H1 (cell line): ENCODE data around the gene ZC3H7B. TPM values are rescaled to one million over a fixed set of nuclear protein-coding genes. Genes with fewer than 3 reads are reported as not detected.
A peak's percentile ranks its signal among the peaks of the same experiment; 100 is the strongest.

Experiments used
- CTCF ChIA-PET: fragments of 300-600 bp; sonication (Branson Sonifier 250); formaldehyde crosslinking; loops from one replicate; lab custom pipeline; 2021; ENCODE audit not compliant: partially characterized antibody; lab: Charles Lee
- POLR2A ChIA-PET: fragments of 300-600 bp; sonication (Branson Sonifier 250); formaldehyde crosslinking; loops from one replicate; lab custom pipeline; 2021; ENCODE audit warnings: inconsistent platforms; ENCODE audit not compliant: partially characterized antibody; lab: Charles Lee
- DNase-seq, 2 experiments: peaks; one replicate each; pipeline versions ENCODE4 v3.0.0 to v3.0.0-alpha.2; 2010 to 2022; ENCODE audit warnings: low spot score in 2 of 2, low read depth in 1 of 2, mixed read lengths in 1 of 2
- FAIRE-seq: peaks from 2 replicates; lab custom pipeline; 2011; peaks lifted over from hg19 to GRCh38; lab: Jason Lieb, UNC
- H2AFZ ChIP-seq: 2 replicates; pipeline ENCODE4 v1.8.1; 2012; ENCODE audit warnings: low read length, inconsistent platforms
- H2AK5ac ChIP-seq: 2 replicates; pipeline ENCODE4 v1.6.1; 2013; ENCODE audit warnings: low read depth, low read length
- H2BK120ac ChIP-seq: replicated peaks from 2 replicates; pipeline ENCODE3; 2013; ENCODE audit warnings: low read depth, low read length, inconsistent platforms
- H2BK12ac ChIP-seq: 2 replicates; pipeline ENCODE4 v1.6.1; 2013; ENCODE audit warnings: low read depth, low read length
- H2BK15ac ChIP-seq: 2 replicates; pipeline ENCODE4 v1.6.1; 2013; ENCODE audit warnings: low read length
- H2BK20ac ChIP-seq: 2 replicates; pipeline ENCODE4 v1.6.1; 2013; ENCODE audit warnings: low read length
- H2BK5ac ChIP-seq: 2 replicates; pipeline ENCODE4 v1.6.1; 2013; ENCODE audit warnings: low read depth, low read length
- H3K14ac ChIP-seq: 2 replicates; pipeline ENCODE4 v1.6.1; 2013; ENCODE audit warnings: inconsistent platforms; ENCODE audit not compliant: insufficient read length
- H3K18ac ChIP-seq: 2 replicates; pipeline ENCODE4 v1.6.1; 2013; ENCODE audit warnings: low read length; ENCODE audit errors: extremely low read depth
- H3K23ac ChIP-seq: 2 replicates; pipeline ENCODE4 v1.6.1; 2013; ENCODE audit warnings: inconsistent platforms; ENCODE audit not compliant: insufficient read length
- H3K23me2 ChIP-seq: 2 replicates; pipeline ENCODE4 v1.6.1; 2013; ENCODE audit warnings: low read depth, low read length
- H3K27ac ChIP-seq: 2 replicates; pipeline ENCODE4 v1.6.1; 2011; ENCODE audit warnings: low read depth, low read length, inconsistent platforms
- H3K27me3 ChIP-seq, 4 experiments: replicated peaks in 1 of 4; 1 replicate in 1 of 4; 2 replicates in 3 of 4; pipeline versions ENCODE4 v1.6.1 to v1.8.1; 2011 to 2013; ENCODE audit warnings: low read length in 3 of 4, mild to moderate bottlenecking in 3 of 4, inconsistent platforms in 2 of 4, mixed read lengths in 2 of 4, moderate library complexity in 1 of 4; ENCODE audit not compliant: control insufficient read depth in 3 of 4, insufficient read depth in 3 of 4; ENCODE audit errors: extremely low read depth in 1 of 4
- H3K36me3 ChIP-seq, 4 experiments: 2 replicates each; pipeline versions ENCODE4 v1.6.1 to v1.8.1; 2011 to 2013; ENCODE audit warnings: mild to moderate bottlenecking in 4 of 4, low read length in 3 of 4, moderate library complexity in 2 of 4, control low read depth in 1 of 4, inconsistent platforms in 1 of 4; ENCODE audit not compliant: insufficient read depth in 4 of 4, control insufficient read depth in 2 of 4
- H3K4ac ChIP-seq: replicated peaks from 2 replicates; pipeline ENCODE3; 2013; ENCODE audit warnings: low read length, low read depth, mixed read lengths, inconsistent platforms; ENCODE audit not compliant: insufficient read length
- H3K4me1 ChIP-seq, 4 experiments: replicated peaks in 1 of 4; 1 replicate in 1 of 4; 2 replicates in 3 of 4; pipeline versions ENCODE4 v1.6.1 to v1.8.1; 2011 to 2013; ENCODE audit warnings: low read length in 3 of 4, inconsistent platforms in 2 of 4, mixed read lengths in 1 of 4; ENCODE audit not compliant: insufficient read depth in 4 of 4, control insufficient read depth in 3 of 4
- H3K4me2 ChIP-seq, 2 experiments: 2 replicates each; pipeline versions ENCODE4 v1.6.1 to v1.8.1; 2011 to 2013; ENCODE audit warnings: low read depth in 2 of 2, low read length in 2 of 2, control low read depth in 1 of 2, inconsistent platforms in 1 of 2, mild to moderate bottlenecking in 1 of 2; ENCODE audit not compliant: insufficient read depth in 1 of 2
- H3K4me3 ChIP-seq, 4 experiments: fragments of 200-600, 300-600 bp in 1 of 4; sonication (generic), shearing (Covaris generic), sonication (Bioruptor Twin) in 1 of 4; 2 replicates each; pipeline versions ENCODE4 v1.5.1 to v1.8.1; 2011 to 2016; ENCODE audit warnings: low read length in 4 of 4, low read depth in 3 of 4, control low read depth in 2 of 4, inconsistent platforms in 2 of 4, mild to moderate bottlenecking in 2 of 4, mixed read lengths in 1 of 4, moderate library complexity in 1 of 4; ENCODE audit not compliant: insufficient read depth in 2 of 4; ENCODE audit errors: extremely low read depth in 1 of 4
- H3K56ac ChIP-seq: replicated peaks from 2 replicates; pipeline ENCODE3; 2013; ENCODE audit warnings: low read depth, mild to moderate bottlenecking, mixed read lengths, low read length, inconsistent platforms; ENCODE audit not compliant: insufficient read length
- H3K79me1 ChIP-seq: 2 replicates; pipeline ENCODE4 v1.6.1; 2013; ENCODE audit warnings: low read depth, low read length, control low read depth
- H3K79me2 ChIP-seq, 2 experiments: 2 replicates each; pipeline versions ENCODE4 v1.6.1 to v1.8.1; 2012 to 2013; ENCODE audit warnings: low read length in 2 of 2, mild to moderate bottlenecking in 2 of 2, inconsistent platforms in 1 of 2; ENCODE audit not compliant: insufficient read depth in 2 of 2, control insufficient read depth in 1 of 2
- H3K9ac ChIP-seq, 4 experiments: replicated peaks in 1 of 4; 1 replicate in 1 of 4; 2 replicates in 3 of 4; pipeline versions ENCODE4 v1.6.1 to v1.8.1; 2011 to 2013; ENCODE audit warnings: low read depth in 3 of 4, low read length in 3 of 4, control low read depth in 2 of 4, mild to moderate bottlenecking in 2 of 4, moderate library complexity in 2 of 4, inconsistent platforms in 1 of 4; ENCODE audit errors: extremely low read depth in 1 of 4
- H3K9me3 ChIP-seq, 2 experiments: 2 replicates each; pipeline versions ENCODE4 v1.6.1 to v1.8.1; 2012 to 2013; ENCODE audit warnings: mild to moderate bottlenecking in 2 of 2, moderate library complexity in 2 of 2, control low read depth in 1 of 2, inconsistent platforms in 1 of 2, low read depth in 1 of 2, low read length in 1 of 2, mixed read lengths in 1 of 2; ENCODE audit not compliant: insufficient read depth in 2 of 2
- H4K20me1 ChIP-seq, 2 experiments: replicated peaks in 1 of 2; 2 replicates each; pipeline versions ENCODE3 to v1.8.1; 2011 to 2013; ENCODE audit warnings: inconsistent platforms in 2 of 2, low read length in 2 of 2, mild to moderate bottlenecking in 1 of 2; ENCODE audit not compliant: insufficient read depth in 2 of 2, control insufficient read depth in 1 of 2
- H4K5ac ChIP-seq: 2 replicates; pipeline ENCODE4 v1.6.1; 2013; ENCODE audit warnings: low read length, low read depth, mixed read lengths, inconsistent platforms; ENCODE audit not compliant: insufficient read length
- H4K8ac ChIP-seq: 2 replicates; pipeline ENCODE4 v1.8.0; 2013; ENCODE audit warnings: mild to moderate bottlenecking, moderate library complexity, low read length, inconsistent platforms; ENCODE audit not compliant: insufficient read depth; ENCODE audit errors: extremely low read depth
- H4K91ac ChIP-seq: replicated peaks from 2 replicates; pipeline ENCODE3; 2013; ENCODE audit warnings: low read length, mixed read lengths, inconsistent platforms; ENCODE audit not compliant: insufficient read length
- BCL11A ChIP-seq, 2 experiments: IDR thresholded peaks; one replicate each; pipeline ENCODE4 v1.6.1; 2011; ENCODE audit warnings: low read depth in 2 of 2, low read length in 2 of 2, mild to moderate bottlenecking in 2 of 2
- CBX5 ChIP-seq: fragments of 300-800, 300-1000 bp; sonication (generic); IDR thresholded peaks from 2 replicates; pipeline ENCODE4 v1.7.1; 2016; ENCODE audit warnings: antibody characterized with exemption, low read length, low read depth
- CHD2 ChIP-seq: IDR thresholded peaks from 2 replicates; pipeline ENCODE4 v1.6.1; 2012; ENCODE audit warnings: low read length, improper control_type of control experiment
- CTBP2 ChIP-seq: IDR thresholded peaks from 2 replicates; pipeline ENCODE4 v1.7.0; 2011; ENCODE audit warnings: borderline replicate concordance, mild to moderate bottlenecking, moderate library complexity, mixed read lengths, low read length; ENCODE audit not compliant: insufficient read depth, insufficient read length
- GABPA ChIP-seq: IDR thresholded peaks from 2 replicates; pipeline ENCODE4 v1.6.1; 2011; ENCODE audit warnings: mild to moderate bottlenecking, low read length, moderate library complexity, borderline replicate concordance; ENCODE audit not compliant: insufficient read depth
- GTF2F1 ChIP-seq: IDR thresholded peaks from 2 replicates; pipeline ENCODE4 v1.6.1; 2012; ENCODE audit warnings: low read depth, low read length, improper control_type of control experiment, borderline replicate concordance
- HDAC2 ChIP-seq, 2 experiments: fragments of 300-600 bp in 1 of 2; sonication (generic) in 1 of 2; IDR thresholded peaks; 2 replicates each; pipeline ENCODE4 v1.6.1; 2011 to 2012; ENCODE audit warnings: low read depth in 2 of 2, low read length in 2 of 2, mild to moderate bottlenecking in 2 of 2, moderate library complexity in 2 of 2, borderline replicate concordance in 1 of 2, inconsistent platforms in 1 of 2
- MAFK ChIP-seq: IDR thresholded peaks from 2 replicates; pipeline ENCODE4 v1.6.1; 2012; ENCODE audit warnings: low read depth, mild to moderate bottlenecking, improper control_type of control experiment, low read length
- NANOG ChIP-seq: IDR thresholded peaks from 2 replicates; pipeline ENCODE4 v1.6.1; 2011; ENCODE audit warnings: low read length, low read depth, mild to moderate bottlenecking, inconsistent platforms; ENCODE audit not compliant: insufficient read depth, poor library complexity, severe bottlenecking
- POLR2A ChIP-seq, 2 experiments: IDR thresholded peaks; 1 replicate in 1 of 2; 2 replicates in 1 of 2; pipeline ENCODE4 v1.6.1; 2011; ENCODE audit warnings: low read depth in 2 of 2, low read length in 2 of 2, mild to moderate bottlenecking in 2 of 2; ENCODE audit errors: control extremely low read depth in 1 of 2
- RBBP5 ChIP-seq: IDR thresholded peaks from 2 replicates; pipeline ENCODE4 v1.7.1; 2012; ENCODE audit warnings: low read depth, mild to moderate bottlenecking, inconsistent platforms, low read length, moderate library complexity, borderline replicate concordance
- SIX5 ChIP-seq: IDR thresholded peaks from 2 replicates; pipeline ENCODE4 v1.6.1; 2011; ENCODE audit warnings: mild to moderate bottlenecking, low read depth, low read length
- TCF12 ChIP-seq: IDR thresholded peaks from 2 replicates; pipeline ENCODE4 v1.6.1; 2011; ENCODE audit warnings: low read depth, mild to moderate bottlenecking, low read length
- ZNF274 ChIP-seq: IDR thresholded peaks from 2 replicates; pipeline ENCODE4 v1.7.0; 2012; ENCODE audit warnings: low read length, borderline replicate concordance; ENCODE audit errors: extremely low read depth
- WGBS, 2 experiments: shearing (Covaris generic) in 1 of 2; methylation state at CpG; one replicate each; pipeline versions ENCODE4 v1.1.6 to v1.1.7; 2013 to 2015; ENCODE audit warnings: low lambda C conversion rate in 2 of 2, mixed read lengths in 2 of 2, inconsistent platforms in 1 of 2, low coverage in 1 of 2, missing lambda C conversion rate in 1 of 2; ENCODE audit not compliant: insufficient replicate concordance in 2 of 2, insufficient coverage in 1 of 2, insufficient read length in 1 of 2; ENCODE audit errors: extremely low coverage in 1 of 2, missing lambda C conversion rate in 1 of 2; 5-methylcytosine and 5-hydroxymethylcytosine counted together
- polyA plus RNA-seq, 7 experiments: library from polyadenylated mRNA; depleted of rRNA in 3 of 7; stranded (reverse) in 5 of 7; unstranded in 2 of 7; fragments of >200 nt in 5 of 7; fragments of 200-250 nt in 2 of 7; gene quantifications; 1 replicate in 5 of 7; 2 replicates in 1 of 7; 4 replicates in 1 of 7; pipeline versions ENCODE4 v1.2.1 to v1.2.3, GENCODE V29; 2011 to 2013; ENCODE audit warnings: missing spikeins in 2 of 7, mixed read lengths in 2 of 7
- total RNA-seq: library from RNA; stranded (reverse); fragmentation: NEBNext Ultra II Directional; extraction: Animal tissue kit (Norgen Biotek cat#: 25700); gene quantifications from 2 replicates; pipeline ENCODE4 v1.2.1, GENCODE V29; 2021

Gene ZC3H7B
- total and polyA plus RNA-seq, 2 of the 8 experiments (the other 6 are each of a cell fraction or from before 2014, with no cell fraction given) = 35.5 to 78.6 TPM

- H3K9ac ChIP-seq = no peak overlapping the region
- H2AFZ ChIP-seq = no peak overlapping the region
- H3K4me2 ChIP-seq = no peak overlapping the region
- peaks cover 27 to 89% (median 47%) of the 10 kb centered on the region in 4 experiments for H3K36me3 ChIP-seq
- H3K23me2 ChIP-seq = no peaks in the 10 kb centered on the region
- peaks cover 10% of the 10 kb centered on the region; the same call in 1 of the 2 replicates for H3K79me1 ChIP-seq
- H4K20me1 ChIP-seq = peaks cover 4 to 16% of the 10 kb centered on the region in 2 experiments
- peaks cover 0 to 5% (median 0%) of the 10 kb centered on the region in 4 experiments; a peak in 2 of 7 replicates for H3K4me1 ChIP-seq
- no peak overlapping the region for H3K18ac ChIP-seq
- H3K9me3 ChIP-seq = no peaks in the 10 kb centered on the region
- DNase-seq (no peak), FAIRE-seq (no peak)
- H3K56ac ChIP-seq = no peak overlapping the region
- H3K79me2 ChIP-seq = peaks cover 2 to 38% of the 10 kb centered on the region in 2 experiments; a peak in 3 of 4 replicates
- H3K4me3 ChIP-seq = no peak overlapping the region
- H2BK15ac ChIP-seq = no peak overlapping the region
- no peak overlapping the region for H2BK120ac ChIP-seq
- H4K8ac ChIP-seq = no peak overlapping the region
- WGBS, 2 experiments = 95% methylated on average over 3 of the region's 3 CpGs; no CpG with 5 or more reads in 1 of the 2 experiments
- no peak overlapping the region for H3K23ac ChIP-seq
- no peak overlapping the region for H3K14ac ChIP-seq
- peak overlapping the region; percentile 48; the same call in 1 of the 2 replicates for H2BK5ac ChIP-seq
- H3K27ac ChIP-seq = no peak overlapping the region; the same call in 1 of the 2 replicates
- H2BK20ac ChIP-seq = no peak overlapping the region
- POLR2A ChIA-PET = interaction anchor here (1.0 to 3.2 kb wide), 5 partner anchors 8 to 134 kb away, joined by 3 to 24 read pairs (median 3); no protein-coding TSS in a partner anchor
- H4K5ac ChIP-seq = no peak overlapping the region
- no peak overlapping the region for H2AK5ac ChIP-seq
- H4K91ac ChIP-seq = no peak overlapping the region
- no peak overlapping the region for H2BK12ac ChIP-seq
- CTCF ChIA-PET = interaction anchor here (1.2 kb wide), 1 partner anchor 21 kb away, joined by 3 read pairs; no protein-coding TSS in a partner anchor
- no peak overlapping the region for H3K4ac ChIP-seq
- H3K27me3 ChIP-seq = no peaks in the 10 kb centered on the region
- TF ChIP-seq TCF12 (no peak), NANOG (no peak), ZNF274 (no peak), CTBP2 (no peak), HDAC2 (IDR thresholded peaks at IDR 0.05; ENCODE audit: borderline replicate concordance in 1 of 2, low read depth in 2 of 2, low read length in 2 of 2) (no peak), GTF2F1 (no peak), GABPA (no peak), SIX5 (no peak), BCL11A (IDR thresholded peaks at IDR 0.05; ENCODE audit: low read depth in 2 of 2, low read length in 2 of 2) (no peak), RBBP5 (no peak), CBX5 (no peak), MAFK (no peak), CHD2 (no peak), POLR2A (IDR thresholded peaks at IDR 0.05; ENCODE audit: control extremely low read depth in 1 of 2, low read depth in 2 of 2, low read length in 2 of 2) (no peak)
Observed at GRCh38 chr22:41280065-41280464, 21.3 kb upstream of the ZC3H7B start.
